ENCODE results near the gene C10orf95. TPM values are rescaled to one million over a fixed set of nuclear protein-coding genes. Genes with fewer than 3 reads are reported as not detected.

Gene C10orf95
- total RNA-seq, 2 donors from 2014 or later: 0.85 to 3.7 TPM

GRCh38 chr10:102473445-102474331 lies 22.3 kb upstream of the C10orf95 start:
- H3K9me3 ChIP-seq: no peaks in the 10 kb centered on the region
- no peak for DNase-seq (ENCODE audit: low spot score)
- no peak overlapping the region for H3K27ac ChIP-seq
- intact Hi-C loops (cut with DNase I): no loop called here
- no peaks in the 10 kb centered on the region for H3K4me1 ChIP-seq (replicated peaks)
- no peaks in the 10 kb centered on the region for H3K27me3 ChIP-seq (replicated peaks; ENCODE audit: insufficient read depth)
- no peak for TF ChIP-seq CTCF (IDR thresholded peaks at IDR 0.05)
- no peak for TF ChIP-seq POLR2AphosphoS5 (IDR thresholded peaks at IDR 0.05)
- no peak for TF ChIP-seq POLR2A (IDR thresholded peaks at IDR 0.05)
- WGBS: 90% methylated on average over 27 of the region's 27 CpGs
- no peak overlapping the region for H3K4me3 ChIP-seq
- H3K36me3 ChIP-seq: no peaks in the 10 kb centered on the region

GRCh38 chr10:102470579-102471546 lies 19.5 kb upstream of the C10orf95 start:
- intact Hi-C loops (cut with DNase I): no loop called here
- no peak for DNase-seq (ENCODE audit: low spot score)
- 94% methylated on average over 36 of the region's 36 CpGs for whole genome bisulfite sequencing

GRCh38 chr10:102468683-102469082 lies 17.3 kb upstream of the C10orf95 start:
- Histone ChIP-seq H3K27me3 (replicated peaks; ENCODE audit: insufficient read depth) (no peaks in the 10 kb centered on the region), H3K4me3 (no peak overlapping the region), H3K36me3 (no peaks in the 10 kb centered on the region), H3K9me3 (no peaks in the 10 kb centered on the region), H3K27ac (no peak overlapping the region), H3K4me1 (replicated peaks) (no peaks in the 10 kb centered on the region)
- 79% methylated on average over 9 of the region's 9 CpGs for WGBS
- intact Hi-C loops (cut with DNase I): no loop called here
- DNase-seq (ENCODE audit: low spot score): no peak
- TF ChIP-seq CTCF (IDR thresholded peaks at IDR 0.05) (no peak), POLR2A (IDR thresholded peaks at IDR 0.05) (no peak), POLR2AphosphoS5 (IDR thresholded peaks at IDR 0.05) (no peak)

More at GRCh38 chr10:102470579-102471546, 19.5 kb upstream of the C10orf95 start:
- no peak for TF ChIP-seq CTCF (IDR thresholded peaks at IDR 0.05)
- TF ChIP-seq POLR2AphosphoS5 (IDR thresholded peaks at IDR 0.05): no peak
- TF ChIP-seq POLR2A (IDR thresholded peaks at IDR 0.05): no peak
- no peaks in the 10 kb centered on the region for H3K9me3 ChIP-seq
- no peak overlapping the region for H3K4me3 ChIP-seq
- no peaks in the 10 kb centered on the region for H3K4me1 ChIP-seq (replicated peaks)
- no peaks in the 10 kb centered on the region for H3K27me3 ChIP-seq (replicated peaks; ENCODE audit: insufficient read depth)
- no peaks in the 10 kb centered on the region for H3K36me3 ChIP-seq
- H3K27ac ChIP-seq: no peak overlapping the region

- Histone ChIP-seq H3K9me3 (no peaks in the 10 kb centered on the region), H3K27ac (no peak overlapping the region), H3K4me1 (replicated peaks) (no peaks in the 10 kb centered on the region), H3K27me3 (replicated peaks; ENCODE audit: insufficient read depth) (no peaks in the 10 kb centered on the region), H3K4me3 (no peak overlapping the region), H3K36me3 (no peaks in the 10 kb centered on the region)
- WGBS: 58% methylated on average over 6 of the region's 6 CpGs
- intact Hi-C loops (cut with DNase I): no loop called here
- DNase-seq (ENCODE audit: low spot score): no peak
- TF ChIP-seq POLR2A (IDR thresholded peaks at IDR 0.05) (no peak), CTCF (IDR thresholded peaks at IDR 0.05) (no peak), POLR2AphosphoS5 (IDR thresholded peaks at IDR 0.05) (no peak)
Measured at GRCh38 chr10:102467971-102468438, 16.7 kb upstream of the C10orf95 start.
